Neural cell (in vitro differentiated cells): Measurements from ENCODE around the gene S100Z.

ENCODE experiments used
- EP300 ChIP-seq: fragments of 450-650 bp; conservative IDR thresholded peaks from 2 replicates; pipeline ENCODE4 v1.6.1; 2014; ENCODE audit warnings: antibody characterized with exemption, mild to moderate bottlenecking, moderate library complexity; ENCODE audit not compliant: poor library complexity, severe bottlenecking
- POLR2AphosphoS5 ChIP-seq: IDR thresholded peaks from 2 replicates; pipeline ENCODE4 v1.6.1; 2012
- TAF1 ChIP-seq: IDR thresholded peaks from 2 replicates; pipeline ENCODE4 v1.6.1; 2012; ENCODE audit warnings: low read depth
- TF ChIP-seq, protein P1 (sequence below): fragments of 450-650 bp; IDR thresholded peaks from 2 replicates; pipeline ENCODE4 v1.5.1; 2014; ENCODE audit warnings: antibody characterized with exemption, mild to moderate bottlenecking, moderate library complexity; ENCODE audit not compliant: poor library complexity, severe bottlenecking

DNA sequence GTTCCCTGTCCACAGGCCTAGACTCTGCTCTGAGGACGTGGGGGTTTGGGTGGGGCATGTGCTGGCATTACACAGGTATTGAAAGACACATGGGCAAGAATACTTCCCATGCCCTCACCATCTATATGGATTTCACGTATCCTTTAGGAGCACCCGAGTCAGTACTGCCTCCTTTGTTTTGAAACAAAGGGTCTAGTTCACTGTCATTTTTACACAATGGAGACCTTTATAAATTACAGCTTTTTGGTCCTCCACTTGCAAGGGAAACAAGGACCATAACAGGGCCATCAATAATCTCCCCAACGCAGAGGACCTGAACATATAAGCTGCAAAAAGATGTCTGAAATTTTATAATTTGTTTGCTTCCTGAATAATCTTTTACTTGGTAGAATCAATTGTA, 78.1 kb downstream of the S100Z start:
- TF ChIP-seq, protein P1, sequence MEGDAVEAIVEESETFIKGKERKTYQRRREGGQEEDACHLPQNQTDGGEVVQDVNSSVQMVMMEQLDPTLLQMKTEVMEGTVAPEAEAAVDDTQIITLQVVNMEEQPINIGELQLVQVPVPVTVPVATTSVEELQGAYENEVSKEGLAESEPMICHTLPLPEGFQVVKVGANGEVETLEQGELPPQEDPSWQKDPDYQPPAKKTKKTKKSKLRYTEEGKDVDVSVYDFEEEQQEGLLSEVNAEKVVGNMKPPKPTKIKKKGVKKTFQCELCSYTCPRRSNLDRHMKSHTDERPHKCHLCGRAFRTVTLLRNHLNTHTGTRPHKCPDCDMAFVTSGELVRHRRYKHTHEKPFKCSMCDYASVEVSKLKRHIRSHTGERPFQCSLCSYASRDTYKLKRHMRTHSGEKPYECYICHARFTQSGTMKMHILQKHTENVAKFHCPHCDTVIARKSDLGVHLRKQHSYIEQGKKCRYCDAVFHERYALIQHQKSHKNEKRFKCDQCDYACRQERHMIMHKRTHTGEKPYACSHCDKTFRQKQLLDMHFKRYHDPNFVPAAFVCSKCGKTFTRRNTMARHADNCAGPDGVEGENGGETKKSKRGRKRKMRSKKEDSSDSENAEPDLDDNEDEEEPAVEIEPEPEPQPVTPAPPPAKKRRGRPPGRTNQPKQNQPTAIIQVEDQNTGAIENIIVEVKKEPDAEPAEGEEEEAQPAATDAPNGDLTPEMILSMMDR, result no peak
- TF ChIP-seq POLR2AphosphoS5 (no peak), TAF1 (no peak), EP300 (no peak)
